Retina (tissue), 1 donor: ENCODE measurements around the gene ARID3B.
"Not testable (repeated sequence)": the region's sequence is repeated elsewhere in the genome, so short reads cannot be mapped to it uniquely, and the experiment has no call there.

ENCODE experiments used
- DNase-seq: peaks from one replicate; pipeline ENCODE4 v3.0.0-alpha.2; 2016

The ARID3B gene

DNA sequence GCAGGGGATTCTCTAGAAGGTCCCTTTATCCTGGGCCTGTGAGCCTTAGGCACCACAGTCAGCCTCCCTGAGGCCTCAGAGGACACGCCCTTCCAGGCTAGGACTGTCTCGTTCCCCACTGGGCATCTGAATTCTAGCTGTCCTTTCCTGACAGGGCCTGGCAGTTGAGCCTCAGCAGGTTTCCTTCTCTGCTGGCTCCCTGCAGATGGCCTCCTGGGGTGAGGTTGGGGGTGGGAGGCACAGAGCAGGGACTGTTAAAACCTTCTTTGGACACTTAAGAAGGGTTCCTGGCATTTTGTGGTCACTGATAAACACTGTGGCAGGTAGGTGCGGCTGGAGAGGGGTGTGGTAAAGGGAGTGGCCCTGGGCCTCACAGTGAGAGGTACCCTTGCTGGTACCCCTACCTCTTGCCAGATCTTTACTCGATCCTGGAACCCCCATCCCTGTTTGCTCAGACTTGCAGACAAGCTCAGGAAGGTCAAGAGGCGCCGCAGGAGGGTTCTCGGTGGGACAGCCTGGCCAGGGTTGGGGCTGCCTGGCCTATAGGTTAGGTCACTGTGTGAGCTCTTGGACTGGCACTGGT is 83.1 kb downstream of the ARID3B start:
- DNase-seq: no peak

DNA sequence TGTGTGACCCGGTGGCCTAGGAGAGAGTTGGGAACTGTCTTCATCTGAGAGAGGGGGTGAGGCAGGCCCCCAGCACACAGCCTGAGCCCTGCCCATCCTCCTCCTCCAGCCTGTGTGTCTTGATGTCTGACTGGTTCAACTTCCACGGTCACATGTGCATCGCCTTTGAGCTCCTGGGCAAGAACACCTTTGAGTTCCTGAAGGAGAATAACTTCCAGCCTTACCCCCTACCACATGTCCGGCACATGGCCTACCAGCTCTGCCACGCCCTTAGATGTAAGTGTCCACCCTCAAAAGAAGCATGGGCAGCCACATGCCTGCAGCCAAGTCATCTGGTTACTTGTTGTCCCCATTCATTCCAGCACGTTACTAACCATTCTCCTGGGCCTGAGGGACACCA is 84.7 kb downstream of the ARID3B start:
- no peak for DNase-seq

DNA sequence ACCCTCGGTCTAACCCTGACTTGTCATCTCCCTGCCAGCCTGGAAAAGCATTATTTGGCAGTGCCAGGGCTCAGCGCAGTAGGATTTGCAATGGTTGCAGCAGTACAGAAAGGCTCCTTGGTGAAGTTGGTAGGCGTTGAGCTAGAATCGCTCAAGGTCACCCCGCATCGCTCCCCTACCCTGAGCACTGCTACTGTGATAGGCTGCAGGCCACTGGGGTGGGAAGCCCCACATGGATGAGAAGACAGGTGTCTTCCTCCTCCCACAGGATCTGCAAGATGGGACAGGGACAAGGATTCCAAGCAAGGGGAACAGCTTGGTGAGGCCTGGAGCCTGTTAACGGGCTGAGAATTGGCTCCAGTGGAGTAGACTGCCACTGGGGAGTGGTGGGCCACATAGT is 85.3 kb downstream of the ARID3B start:
- no peak for DNase-seq

DNA sequence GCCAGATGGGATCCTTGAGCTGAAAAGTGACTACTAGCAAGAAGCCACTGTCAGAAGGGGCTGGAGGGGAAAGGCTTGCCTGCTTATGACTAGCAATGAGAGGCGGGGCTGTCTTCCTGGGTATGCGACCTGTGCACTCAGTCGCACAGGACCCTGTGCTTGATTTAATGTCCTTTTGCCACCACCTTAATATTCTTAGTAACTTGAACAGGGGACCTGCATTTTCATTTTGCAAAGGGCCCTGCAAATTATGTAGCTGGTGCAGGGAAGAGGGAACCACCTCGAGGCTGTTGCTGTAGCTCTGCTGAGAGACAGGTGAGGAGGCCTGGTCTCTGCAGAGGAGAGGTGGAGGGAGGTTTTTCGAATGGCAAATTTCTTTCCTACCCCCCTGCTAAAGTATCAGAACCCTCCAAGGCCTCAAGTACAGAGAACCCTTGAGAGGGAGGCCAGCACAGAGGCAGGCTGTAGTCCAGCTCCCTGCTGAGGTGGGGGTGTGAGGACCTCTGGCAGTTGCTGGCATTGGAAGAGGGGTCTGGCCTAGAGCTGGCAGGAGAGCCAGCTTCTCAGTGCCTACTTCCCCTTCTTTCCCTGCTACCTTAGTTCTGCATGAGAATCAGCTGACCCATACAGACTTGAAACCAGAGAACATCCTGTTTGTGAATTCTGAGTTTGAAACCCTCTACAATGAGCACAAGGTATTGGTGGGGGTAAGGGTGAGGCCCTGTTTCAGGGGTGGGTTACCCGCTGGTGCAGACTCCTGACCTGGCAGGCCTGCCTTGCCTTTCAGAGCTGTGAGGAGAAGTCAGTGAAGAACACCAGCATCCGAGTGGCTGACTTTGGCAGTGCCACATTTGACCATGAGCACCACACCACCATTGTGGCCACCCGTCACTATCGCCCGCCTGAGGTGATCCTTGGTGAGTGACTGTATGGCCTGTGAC is 86.0 kb downstream of the ARID3B start:
- DNase-seq: no peak

DNA sequence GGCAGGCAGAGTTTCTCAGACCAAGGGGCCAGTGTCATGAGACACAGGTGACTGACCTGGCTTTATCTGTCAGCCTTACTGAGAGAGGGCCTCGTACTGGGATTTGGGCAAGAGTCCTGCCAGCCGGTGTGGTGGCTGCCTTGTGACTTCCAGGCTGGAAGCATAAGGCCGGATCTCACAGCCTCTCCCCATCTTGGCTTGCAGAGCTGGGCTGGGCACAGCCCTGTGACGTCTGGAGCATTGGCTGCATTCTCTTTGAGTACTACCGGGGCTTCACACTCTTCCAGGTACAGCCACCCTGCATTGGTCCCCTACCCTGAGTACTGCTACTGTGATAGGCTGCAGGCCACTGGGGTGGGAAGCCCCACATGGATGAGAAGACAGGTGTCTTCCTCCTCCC is 86.7 kb downstream of the ARID3B start:
- DNase-seq: no peak

DNA sequence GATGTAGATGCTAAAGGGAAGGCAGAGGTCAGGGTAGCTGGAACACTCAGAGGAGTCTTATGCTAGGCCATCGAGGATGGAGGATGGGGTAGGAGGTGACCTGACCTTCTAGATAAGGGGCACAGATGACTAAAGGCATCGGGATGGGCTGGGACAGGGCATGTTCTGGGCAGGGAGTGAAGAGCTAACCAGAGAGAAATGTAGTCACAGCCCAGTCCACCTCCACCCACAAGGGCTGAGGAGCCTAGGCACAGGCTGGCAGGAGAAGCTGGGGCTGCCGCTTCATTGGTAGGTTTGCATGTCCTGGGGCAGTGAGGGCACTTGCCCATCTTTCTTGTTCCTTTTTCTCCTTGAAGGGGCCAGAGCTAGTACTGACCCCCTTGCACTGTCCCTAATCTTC is 87.2 kb downstream of the ARID3B start:
- DNase-seq: no peak

DNA sequence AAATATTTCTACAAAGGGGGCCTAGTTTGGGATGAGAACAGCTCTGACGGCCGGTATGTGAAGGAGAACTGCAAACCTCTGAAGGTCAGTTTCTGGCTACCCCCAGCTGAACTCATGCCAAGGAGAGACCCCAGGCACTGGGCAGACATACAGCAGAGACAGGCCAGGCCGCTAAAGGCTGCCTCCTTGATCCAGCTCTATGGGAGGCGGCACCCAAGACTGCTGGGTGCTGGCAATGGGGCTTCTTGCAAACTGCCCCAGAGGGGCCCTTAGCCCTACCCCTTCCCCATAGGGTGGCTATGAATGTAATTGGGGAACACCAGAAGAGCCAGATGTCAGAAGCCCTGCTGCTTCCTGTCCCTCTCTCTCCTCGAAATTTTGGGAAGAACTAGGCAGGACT is 87.9 kb downstream of the ARID3B start:
- DNase-seq: no peak

DNA sequence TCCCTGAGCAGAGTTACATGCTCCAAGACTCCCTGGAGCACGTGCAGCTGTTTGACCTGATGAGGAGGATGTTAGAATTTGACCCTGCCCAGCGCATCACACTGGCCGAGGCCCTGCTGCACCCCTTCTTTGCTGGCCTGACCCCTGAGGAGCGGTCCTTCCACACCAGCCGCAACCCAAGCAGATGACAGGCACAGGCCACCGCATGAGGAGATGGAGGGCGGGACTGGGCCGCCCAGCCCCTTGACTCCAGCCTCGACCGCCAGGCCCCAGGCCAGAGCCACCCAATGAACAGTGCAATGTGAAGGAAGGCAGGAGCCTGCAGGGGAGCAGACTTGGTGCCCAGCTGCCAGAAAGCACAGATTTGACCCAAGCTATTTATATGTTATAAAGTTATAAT is 88.7 kb downstream of the ARID3B start:
- not testable (repeated sequence) for DNase-seq

DNA sequence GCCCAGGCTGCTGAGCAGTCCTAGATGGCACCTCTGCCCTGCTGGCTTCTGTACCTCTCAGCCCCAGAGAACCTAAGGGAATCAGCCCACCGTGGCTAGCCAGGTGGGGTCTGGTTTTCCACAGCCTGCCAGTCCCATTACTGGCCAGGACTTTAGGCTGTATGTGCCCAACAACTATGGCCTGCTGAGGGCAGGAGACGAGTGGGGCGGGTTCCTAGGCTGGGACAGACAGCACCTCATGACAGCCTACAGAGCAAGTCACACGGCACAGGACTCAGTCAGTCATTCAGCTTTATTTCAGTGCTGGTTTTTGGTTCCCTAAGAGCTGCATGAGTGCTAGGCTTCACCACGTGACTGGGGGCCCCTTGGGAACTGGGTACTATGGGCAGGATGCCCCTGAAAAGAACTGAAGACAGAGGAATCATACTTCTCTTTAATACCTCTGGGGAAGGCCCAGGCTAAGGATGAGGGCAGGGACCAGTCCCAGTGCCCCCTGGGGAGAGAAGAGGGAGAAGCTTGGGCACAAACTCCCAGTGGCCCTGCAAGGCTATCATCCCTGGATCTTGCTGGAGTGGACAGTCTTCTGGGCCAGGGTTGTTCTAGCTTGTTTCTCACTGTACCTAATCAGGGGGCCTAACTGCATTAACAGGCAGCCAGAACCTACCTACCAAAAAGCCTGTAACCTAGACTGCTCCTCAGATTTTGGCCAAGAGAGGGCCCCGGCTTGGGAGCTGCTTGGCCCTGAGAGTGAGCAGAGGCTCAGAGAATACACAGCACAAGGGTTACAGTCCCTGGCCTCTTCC is 89.5 kb downstream of the ARID3B start:
- no peak for DNase-seq

DNA sequence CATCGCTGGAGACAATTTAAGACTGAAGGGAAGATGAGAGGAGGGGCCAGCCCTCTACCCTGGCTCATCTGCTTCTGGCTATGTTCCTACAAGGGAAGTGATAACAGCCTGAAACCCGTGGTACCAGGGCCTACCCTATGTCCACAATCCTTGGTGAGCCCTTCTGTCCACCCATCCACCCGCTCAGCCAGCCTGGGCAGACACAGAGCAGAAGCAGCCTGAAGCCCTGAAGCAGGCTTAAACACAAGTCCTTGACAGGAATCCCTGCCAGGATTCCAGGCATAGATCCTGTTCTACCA is 90.0 kb downstream of the ARID3B start:
- DNase-seq: no peak

DNA sequence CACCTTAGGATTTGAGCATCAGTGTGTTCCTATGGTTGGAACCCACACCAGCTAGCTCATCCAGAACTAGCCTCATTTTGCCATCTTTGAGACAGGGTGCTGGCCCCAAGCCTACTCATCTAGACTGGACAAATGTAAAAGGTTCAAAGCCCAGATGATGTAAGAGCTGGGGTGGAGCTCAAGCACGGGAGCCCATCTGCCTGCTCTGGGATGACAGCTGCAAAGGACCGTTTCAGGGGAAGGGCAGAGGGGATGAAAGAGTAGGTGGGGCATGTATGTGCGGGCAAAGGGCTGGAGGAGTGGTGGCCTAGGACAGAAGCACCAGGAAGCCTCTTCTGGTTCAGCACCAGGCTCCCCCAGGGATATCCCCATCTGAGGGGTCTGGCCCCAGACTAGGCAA is 90.4 kb downstream of the ARID3B start:
- no peak for DNase-seq

DNA sequence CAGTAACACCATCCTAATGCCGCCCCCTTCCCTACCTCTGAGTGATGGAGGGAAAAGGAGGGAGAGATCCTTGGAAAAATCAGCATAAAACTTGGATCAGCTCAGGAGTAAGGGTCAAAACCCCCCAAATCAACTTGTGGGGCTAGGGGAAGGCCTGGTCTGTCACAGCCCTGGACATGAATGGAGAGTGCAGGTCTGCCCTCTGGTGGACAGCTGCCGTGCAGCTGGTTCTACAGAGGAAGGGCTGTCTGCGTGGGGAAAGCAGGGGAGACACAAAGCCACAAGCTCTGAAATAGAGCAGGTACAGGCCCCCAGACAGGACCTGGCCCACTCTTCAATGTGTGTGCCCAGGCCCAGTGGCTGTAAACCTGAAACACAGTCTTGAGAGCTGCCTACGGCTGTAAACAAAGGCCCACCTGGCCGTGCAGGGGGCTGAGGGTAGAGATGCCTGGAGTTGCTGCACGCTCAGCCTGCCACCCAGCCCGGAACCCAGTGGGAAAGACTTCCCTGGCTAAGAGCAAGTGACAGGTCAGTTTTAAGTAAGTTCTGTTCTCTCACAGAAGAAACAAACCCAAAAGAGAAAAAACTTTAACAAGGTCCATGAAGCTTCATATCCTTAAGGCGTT is 91.0 kb downstream of the ARID3B start:
- DNase-seq: peak; percentile 65

DNA sequence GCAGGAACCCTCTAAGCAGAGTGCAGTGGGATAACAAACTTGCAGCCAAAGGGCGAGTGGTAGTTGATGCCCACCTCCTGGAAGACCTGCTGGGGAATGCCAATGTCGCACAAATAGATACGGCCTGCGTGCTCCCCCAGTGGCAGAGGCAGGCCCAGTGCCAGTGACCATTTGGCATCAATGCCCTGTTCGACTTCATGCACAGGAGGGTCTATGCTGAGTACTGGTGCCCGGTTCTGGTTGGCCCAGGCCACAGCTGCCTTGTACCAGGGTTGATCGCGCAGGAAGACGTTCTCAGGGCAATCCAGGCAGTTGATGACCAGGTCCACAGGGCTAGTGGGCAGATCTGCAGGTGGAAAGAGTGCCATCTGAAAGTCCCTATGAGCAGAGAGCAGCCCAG is 91.6 kb downstream of the ARID3B start:
- no peak for DNase-seq

DNA sequence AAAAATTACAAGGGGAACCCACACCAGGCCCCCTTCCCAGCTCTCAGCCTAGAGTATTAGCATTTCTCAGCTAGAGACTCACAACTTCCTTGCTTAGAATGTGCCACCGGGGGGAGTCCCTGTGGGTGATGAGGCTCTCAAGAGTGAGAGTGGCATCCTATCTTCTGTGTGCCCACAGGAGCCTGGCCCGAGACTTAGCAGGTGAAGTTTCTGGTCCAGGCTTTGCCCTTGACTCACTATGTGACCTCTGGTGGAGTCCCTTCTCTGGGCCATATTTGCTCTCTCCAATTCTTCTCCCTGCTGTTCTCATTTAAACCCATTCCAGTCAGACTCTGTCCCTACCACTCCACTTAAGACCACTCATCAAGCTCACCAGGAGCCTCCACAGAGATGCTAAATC is 92.8 kb downstream of the ARID3B start:
- DNase-seq: no peak

DNA sequence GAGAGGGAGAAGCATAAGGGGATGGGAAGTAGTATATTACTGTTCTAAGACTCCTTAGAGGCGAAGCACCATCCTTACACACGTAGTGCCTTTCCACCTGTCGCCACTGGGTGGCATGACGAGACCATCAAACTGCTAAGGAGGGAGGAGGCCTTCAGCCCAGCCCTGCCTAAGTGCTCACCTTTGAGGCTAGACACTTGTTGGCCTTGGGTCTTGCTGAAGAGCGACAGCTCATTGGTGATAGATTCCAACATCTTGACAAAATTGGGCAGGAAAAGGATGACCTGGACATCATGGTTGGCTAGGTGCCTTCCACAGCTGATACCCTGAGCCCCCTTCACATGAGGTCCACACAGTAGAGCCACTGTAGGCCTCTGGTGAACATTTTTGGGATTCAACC is 94.2 kb downstream of the ARID3B start:
- peak; percentile 50 for DNase-seq

DNA sequence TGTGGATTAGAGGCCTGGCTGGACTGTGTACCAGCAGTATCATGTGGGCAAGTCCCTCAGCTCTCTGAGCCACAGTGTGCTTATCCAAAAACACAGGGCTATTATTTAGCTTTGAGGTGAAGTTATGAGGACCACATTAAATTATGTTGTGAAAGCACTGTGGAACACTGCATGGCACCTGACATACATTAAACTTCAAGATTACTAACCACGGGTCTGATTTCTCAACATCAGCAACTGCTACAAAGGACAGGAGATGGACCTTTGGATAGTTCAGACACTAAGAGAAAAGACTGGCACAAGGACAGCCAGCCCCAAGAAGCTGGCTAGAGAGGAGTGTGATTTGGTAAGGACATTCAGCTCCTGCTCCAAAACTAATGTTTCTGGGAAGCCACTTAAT is 96.0 kb downstream of the ARID3B start:
- DNase-seq: no peak

DNA sequence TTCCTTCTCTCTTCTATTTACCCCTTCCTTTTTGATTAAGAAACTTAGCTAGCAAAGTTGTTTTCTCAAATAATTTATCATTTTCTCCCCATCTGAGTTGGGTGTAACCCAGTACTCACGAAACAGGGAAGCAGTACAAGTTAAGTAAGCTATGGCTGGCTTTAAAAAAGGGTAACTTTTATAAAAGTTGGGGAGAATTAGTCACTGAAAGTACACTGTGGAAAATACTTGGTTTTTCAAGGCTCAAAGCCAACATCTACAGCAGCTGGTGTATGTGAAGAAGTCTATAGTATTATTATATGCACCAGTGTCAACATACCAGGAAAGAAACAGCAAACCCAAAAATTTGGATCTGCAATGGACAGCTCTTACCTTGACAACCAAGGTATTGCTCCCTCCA is 100.1 kb downstream of the ARID3B start:
- DNase-seq: no peak

DNA sequence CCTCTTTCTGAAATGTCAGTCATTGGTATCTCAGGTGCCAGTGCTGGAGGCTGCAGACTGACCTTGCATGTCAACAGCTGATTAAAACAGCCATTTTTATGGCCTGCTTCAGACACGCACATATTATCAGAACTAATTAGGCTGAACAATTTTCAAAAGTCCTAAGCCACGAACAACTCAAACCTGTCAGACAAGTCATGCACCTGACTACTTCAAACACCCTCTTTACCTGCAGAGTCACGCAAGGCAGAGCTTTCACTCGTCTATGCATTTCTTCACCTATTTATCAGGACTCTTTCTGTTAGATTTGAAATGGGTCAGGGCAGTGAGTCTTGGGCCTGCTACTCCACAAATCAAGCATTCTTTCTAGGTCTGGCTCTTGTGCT is 101.3 kb downstream of the ARID3B start:
- no peak for DNase-seq

DNA sequence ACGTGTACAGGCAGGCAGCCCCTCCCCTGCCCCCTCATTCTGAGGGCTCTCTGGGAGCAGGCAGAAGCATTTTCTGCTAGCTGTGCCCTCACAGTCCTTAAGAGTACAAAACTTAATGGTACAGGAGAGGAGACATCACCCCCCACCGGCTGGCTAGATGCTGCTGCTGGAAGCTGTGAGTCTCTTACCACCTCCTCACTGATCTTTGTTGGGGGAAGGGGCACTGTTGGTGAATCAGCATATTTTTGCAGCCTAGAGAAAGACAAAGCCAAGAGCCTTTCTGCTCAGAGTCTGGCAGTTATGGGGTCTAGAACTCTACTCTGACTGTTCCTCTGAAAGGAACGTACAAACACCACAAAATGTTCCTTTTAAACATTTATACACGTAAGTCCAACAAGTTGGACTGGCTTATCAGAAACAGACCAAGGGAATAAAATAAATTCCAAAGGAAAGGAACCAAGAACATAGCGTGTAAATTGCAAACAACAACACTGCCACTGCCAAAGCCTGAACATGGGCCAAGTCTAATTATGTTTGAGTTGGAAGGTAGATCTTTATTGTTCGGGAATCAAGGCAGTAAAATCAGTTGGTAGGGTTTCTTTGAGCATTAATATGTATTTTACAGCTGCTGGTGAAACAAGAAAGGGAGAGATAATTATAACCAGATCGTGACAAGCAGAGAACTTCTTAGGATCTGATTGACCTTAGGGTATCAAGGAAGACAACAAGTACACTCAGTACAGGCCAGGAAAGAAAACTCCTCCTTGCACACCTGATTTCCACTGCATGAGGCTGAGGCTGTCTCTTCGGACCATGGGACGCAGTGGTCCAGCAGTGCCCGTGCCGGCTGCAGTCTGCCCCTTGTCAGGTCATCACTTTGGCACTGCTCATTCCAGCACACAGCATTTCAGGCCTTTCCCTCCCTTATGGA is 102.0 kb downstream of the ARID3B start:
- no peak for DNase-seq

DNA sequence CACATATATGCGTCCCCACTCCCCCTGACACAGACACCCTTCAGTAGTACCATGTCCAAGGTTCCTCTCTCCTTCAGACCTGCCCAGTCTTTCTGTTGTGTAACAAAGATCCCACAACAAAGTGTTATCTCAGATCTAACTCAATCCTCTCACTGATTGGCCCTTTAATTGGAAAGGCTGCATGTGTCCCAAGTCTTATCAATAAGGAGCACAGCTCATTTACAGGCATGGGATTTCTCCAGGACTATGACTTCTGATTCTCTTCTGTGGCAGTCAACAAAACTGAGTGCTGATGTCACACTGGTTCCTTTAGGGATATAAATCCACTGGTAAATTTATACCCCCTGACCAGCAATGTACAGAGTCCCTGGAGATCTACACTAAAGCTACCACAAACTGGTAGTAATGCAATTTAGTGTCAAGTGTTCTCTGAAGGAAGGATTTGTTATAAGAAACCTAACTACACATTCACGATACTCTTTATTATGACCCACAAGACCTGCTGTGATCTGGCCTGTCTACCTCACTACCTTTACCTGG is 102.7 kb downstream of the ARID3B start:
- no peak for DNase-seq

DNA sequence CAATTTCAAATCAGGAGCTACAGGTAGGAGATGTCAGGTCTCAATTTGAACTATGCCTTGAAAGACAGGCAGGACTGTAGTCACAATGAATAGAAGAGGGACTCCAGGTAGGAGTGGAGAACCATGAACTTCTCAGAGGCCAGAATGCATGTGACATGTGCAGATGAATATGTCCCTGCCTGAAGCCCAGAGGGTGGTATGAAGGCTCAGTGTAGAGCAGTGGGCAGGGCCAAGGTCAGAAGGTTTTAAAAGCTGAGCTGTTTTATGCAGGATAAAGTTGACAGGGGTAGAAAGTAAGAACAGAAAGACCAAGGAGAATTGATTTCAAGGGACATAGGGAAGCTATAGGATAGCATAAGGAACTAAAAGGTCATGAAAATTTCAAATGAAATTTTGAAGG is 105.5 kb downstream of the ARID3B start:
- no peak for DNase-seq
